HEK293 (cell line): ENCODE measurements around the gene NT5M.

ENCODE experiments used
- ATF2 ChIP-seq: fragments of 450-650 bp; formaldehyde crosslinking; IDR thresholded peaks from 2 replicates; pipeline ENCODE4 v1.5.1; 2016; ENCODE audit warnings: missing biosample characterization, missing genetic modification characterization, low read depth
- CTCF ChIP-seq: fragments of 450-650 bp; formaldehyde crosslinking; IDR thresholded peaks from 2 replicates; pipeline ENCODE4 v1.5.1; 2016; ENCODE audit warnings: missing biosample characterization, missing genetic modification characterization
- IKZF3 ChIP-seq: fragments of 450-650 bp; IDR thresholded peaks from 2 replicates; pipeline ENCODE4 v1.5.0; 2018; ENCODE audit warnings: missing biosample characterization, mild to moderate bottlenecking, missing genetic modification characterization, moderate library complexity
- OVOL3 ChIP-seq: fragments of 450-650 bp; formaldehyde crosslinking; IDR thresholded peaks from 2 replicates; pipeline ENCODE4 v1.5.1; 2016; ENCODE audit warnings: missing biosample characterization, missing genetic modification characterization
- PRDM1 ChIP-seq: fragments of 450-650 bp; formaldehyde crosslinking; IDR thresholded peaks from 2 replicates; pipeline ENCODE4; 2016; ENCODE audit warnings: missing biosample characterization, missing genetic modification characterization
- YY1 ChIP-seq: fragments of 450-650 bp; formaldehyde crosslinking; IDR thresholded peaks from 2 replicates; pipeline ENCODE4 v1.5.1; 2018; ENCODE audit warnings: missing biosample characterization, missing genetic modification characterization
- ZNF248 ChIP-seq: fragments of 450-650 bp; formaldehyde crosslinking; IDR thresholded peaks from 2 replicates; pipeline ENCODE4 v1.5.1; 2017; ENCODE audit warnings: missing biosample characterization, missing genetic modification characterization
- ZNF513 ChIP-seq: fragments of 450-650 bp; IDR thresholded peaks from 2 replicates; pipeline ENCODE4 v1.5.1; 2018; ENCODE audit warnings: missing biosample characterization, missing genetic modification characterization
- ZNF514 ChIP-seq: fragments of 450-650 bp; formaldehyde crosslinking; IDR thresholded peaks from 2 replicates; pipeline ENCODE4 v1.5.1; 2016; ENCODE audit warnings: missing biosample characterization, missing genetic modification characterization
- ZNF639 ChIP-seq: fragments of 450-650 bp; formaldehyde crosslinking; IDR thresholded peaks from 2 replicates; pipeline ENCODE4 v1.5.1; 2016; ENCODE audit warnings: missing biosample characterization, missing genetic modification characterization
- ZNF776 ChIP-seq: fragments of 450-650 bp; formaldehyde crosslinking; IDR thresholded peaks from 2 replicates; pipeline ENCODE4 v1.5.0; 2017; ENCODE audit warnings: missing biosample characterization, missing genetic modification characterization, borderline replicate concordance

- TF ChIP-seq OVOL3 (tag by site-specific recombination) (no peak), CTCF (tag by site-specific recombination) (no peak), ZNF248 (tag by site-specific recombination) (no peak), ZNF776 (tag by site-specific recombination) (no peak), ZNF514 (no peak), ZNF513 (tag by site-specific recombination) (no peak), YY1 (no peak), ZNF639 (tag by site-specific recombination) (no peak), IKZF3 (no peak), ATF2 (no peak), PRDM1 (no peak)
These were observed 50.7 kb downstream of the NT5M start for GRCh38 chr17:17353625-17354484.
